Stomach (tissue), 9 donors: Measurements from ENCODE around the gene EVC. TPM values are rescaled to one million over a fixed set of nuclear protein-coding genes. Genes with fewer than 3 reads are reported as not detected.
A peak's percentile ranks its signal among the peaks of the same experiment; 100 is the strongest.

Experiments used
- DNase-seq, 2 donors: peaks; one replicate each; pipeline versions ENCODE4 v3.0.0 to v3.0.0-alpha.2; 2013 to 2019
- H3K27ac ChIP-seq, 5 donors: fragments of 200-600 bp in 4 of 5; sonication (generic) in 4 of 5; one replicate each; pipeline ENCODE4 v1.5.1; 2013 to 2019; ENCODE audit warnings: mild to moderate bottlenecking in 1 of 5, moderate library complexity in 1 of 5
- H3K27me3 ChIP-seq, 3 donors: fragments of 200-600 bp; sonication (generic); one replicate each; pipeline ENCODE4 v1.5.1; 2017 to 2019; ENCODE audit warnings: mixed run types in 1 of 3
- H3K36me3 ChIP-seq, 4 donors: fragments of 200-600 bp; sonication (generic); 1 replicate in 3 of 4; 2 replicates in 1 of 4; pipeline ENCODE4 v1.5.1; 2016 to 2019
- H3K4me1 ChIP-seq, 4 donors: fragments of 200-600 bp; sonication (generic); one replicate each; pipeline ENCODE4 v1.5.1; 2016 to 2019
- H3K4me3 ChIP-seq, 4 donors: fragments of 200-600 bp; sonication (generic) in 3 of 4; one replicate each; pipeline ENCODE4 v1.5.1; 2016 to 2019; ENCODE audit warnings: mild to moderate bottlenecking in 1 of 4
- H3K9me3 ChIP-seq, 4 donors: fragments of 200-600 bp; sonication (generic); one replicate each; pipeline ENCODE4 v1.5.1; 2016 to 2019
- CTCF ChIP-seq, 7 experiments: fragments of 450-650 bp in 4 of 7; fragments of 200-600 bp in 3 of 7; sonication (generic) in 3 of 7; IDR thresholded peaks; one replicate each; pipeline ENCODE4 v1.5.1; 2016 to 2019; ENCODE audit warnings: antibody characterized with exemption in 7 of 7, control low read depth in 2 of 7, mild to moderate bottlenecking in 1 of 7
- EP300 ChIP-seq: sonication (generic); formaldehyde crosslinking; IDR thresholded peaks from one replicate; pipeline ENCODE4 v1.6.1; 2017; ENCODE audit warnings: antibody characterized with exemption
- POLR2A ChIP-seq, 4 donors: fragments of 450-650 bp; IDR thresholded peaks; one replicate each; pipeline ENCODE4 v1.6.1; 2016; ENCODE audit warnings: antibody characterized with exemption in 4 of 4, control low read depth in 2 of 4, mild to moderate bottlenecking in 1 of 4, moderate library complexity in 1 of 4
- POLR2AphosphoS5 ChIP-seq, 3 donors: sonication (generic); formaldehyde crosslinking; IDR thresholded peaks; one replicate each; pipeline ENCODE4 v1.6.1; 2016; ENCODE audit warnings: antibody characterized with exemption in 3 of 3
- WGBS, 5 donors: extraction: QIAGEN DNeasy Blood & Tissue Kit in 3 of 5; methylation state at CpG; one replicate each; pipeline versions ENCODE4 v1.1.5 to v1.1.7; 2013 to 2018; 5-methylcytosine and 5-hydroxymethylcytosine counted together
- intact Hi-C: fragments of 100-400 bp; cut with DNase I; formaldehyde crosslinking; loops from one replicate; pipeline ENCODE4 v1.15.1; 2023; ENCODE audit warnings: low total_unique reads
- polyA plus RNA-seq, 3 donors: library from polyadenylated mRNA; stranded (reverse); fragments of 200-250 nt; gene quantifications; one replicate each; pipeline ENCODE4 v1.2.3, GENCODE V29; 2013
- total RNA-seq, 5 donors: library from RNA; depleted of rRNA; stranded (reverse); fragments of >200 nt; gene quantifications; one replicate each; pipeline versions ENCODE4 v1.1.0 to v1.2.3, GENCODE V29; 2014 to 2016
- donor health status: healthy with polysubstance abuse.
- donor health status: Bipolar disorder and iron deficiency.
- donor health status: healthy.

EVC gene
- total and polyA plus RNA-seq, 8 donors: 1.5 to 346 (median 12.5) TPM

GRCh38 chr4:5772528-5773270 is 61.7 kb downstream of the EVC start:
- TF ChIP-seq POLR2A (IDR thresholded peaks at IDR 0.05): no peak
- TF ChIP-seq CTCF (IDR thresholded peaks at IDR 0.05): no peak
- TF ChIP-seq POLR2AphosphoS5 (IDR thresholded peaks at IDR 0.05): no peak
- no peak for TF ChIP-seq EP300
- DNase-seq: no peak
- Histone ChIP-seq H3K4me1 (no peaks in the 10 kb centered on the region), H3K9me3 (peaks cover 0 to 19% (median 13%) of the 10 kb centered on the region in 4 donors), H3K4me3 (no peak overlapping the region), H3K27me3 (no peaks in the 10 kb centered on the region), H3K36me3 (peaks cover 0 to 54% (median 18%) of the 10 kb centered on the region in 4 donors), H3K27ac (no peak overlapping the region)
- WGBS, 5 donors: 83 to 91% (median 86%) methylated on average over 9 of the region's 9 CpGs
- intact Hi-C loops: no loop called here

GRCh38 chr4:5773271-5773555 is 62.2 kb downstream of the EVC start:
- WGBS, 5 donors: 90 to 100% (median 96%) methylated on average over 2 of the region's 2 CpGs
- no peak for TF ChIP-seq POLR2AphosphoS5 (IDR thresholded peaks at IDR 0.05)
- no peak for TF ChIP-seq EP300
- no peak for TF ChIP-seq CTCF (IDR thresholded peaks at IDR 0.05)
- no peak for TF ChIP-seq POLR2A (IDR thresholded peaks at IDR 0.05)
- intact Hi-C loops: no loop called here

GRCh38 chr4:5774416-5775036 is 63.5 kb downstream of the EVC start:
- intact Hi-C loops: no loop called here
- Histone ChIP-seq H3K4me1 (no peaks in the 10 kb centered on the region), H3K36me3 (peaks cover 0 to 39% (median 14%) of the 10 kb centered on the region in 4 donors), H3K9me3 (peaks cover 0 to 19% (median 13%) of the 10 kb centered on the region in 4 donors), H3K27ac (no peak overlapping the region), H3K4me3 (no peak overlapping the region), H3K27me3 (no peaks in the 10 kb centered on the region)
- 74 to 81% (median 76%) methylated on average over 2 of the region's 2 CpGs for WGBS, 5 donors
- peak in 1 of 2 donors; percentile 15 for DNase-seq
- TF ChIP-seq POLR2AphosphoS5 (IDR thresholded peaks at IDR 0.05) (no peak), EP300 (no peak), CTCF (IDR thresholded peaks at IDR 0.05) (no peak), POLR2A (IDR thresholded peaks at IDR 0.05) (no peak)

More at GRCh38 chr4:5773271-5773555, 62.2 kb downstream of the EVC start:
- no peak for DNase-seq
- H3K36me3 ChIP-seq: peaks cover 0 to 49% (median 18%) of the 10 kb centered on the region in 4 donors
- no peak overlapping the region for H3K27ac ChIP-seq
- no peaks in the 10 kb centered on the region for H3K27me3 ChIP-seq
- no peak overlapping the region for H3K4me3 ChIP-seq
- H3K9me3 ChIP-seq: peaks cover 0 to 19% (median 13%) of the 10 kb centered on the region in 4 donors
- H3K4me1 ChIP-seq: no peaks in the 10 kb centered on the region

- Histone ChIP-seq H3K36me3 (peaks cover 0 to 32% (median 7%) of the 10 kb centered on the region in 4 donors), H3K4me3 (no peak overlapping the region), H3K27me3 (no peaks in the 10 kb centered on the region), H3K27ac (no peak overlapping the region), H3K4me1 (no peaks in the 10 kb centered on the region), H3K9me3 (peaks cover 0 to 19% (median 13%) of the 10 kb centered on the region in 4 donors)
- no peak for DNase-seq
- TF ChIP-seq POLR2A (IDR thresholded peaks at IDR 0.05) (no peak), EP300 (no peak), CTCF (IDR thresholded peaks at IDR 0.05) (no peak), POLR2AphosphoS5 (IDR thresholded peaks at IDR 0.05) (no peak)
- intact Hi-C loops: no loop called here
- WGBS, 5 donors: 91 to 100% (median 95%) methylated on average over 1 of the region's 1 CpG
Measured at GRCh38 chr4:5776510-5776909, 65.5 kb downstream of the EVC start.
